Kasumi-1 (cell line): Measurements from ENCODE around the gene PLCL1.

Source experiments
- DNase-seq, 2 experiments: peaks; one replicate each; lab custom pipeline; 2025; lab: John Stamatoyannopoulos, UW

The PLCL1 gene

GRCh38 chr2:197927994-197928393, 123.6 kb downstream of the PLCL1 start:
- no peak for DNase-seq

DNA sequence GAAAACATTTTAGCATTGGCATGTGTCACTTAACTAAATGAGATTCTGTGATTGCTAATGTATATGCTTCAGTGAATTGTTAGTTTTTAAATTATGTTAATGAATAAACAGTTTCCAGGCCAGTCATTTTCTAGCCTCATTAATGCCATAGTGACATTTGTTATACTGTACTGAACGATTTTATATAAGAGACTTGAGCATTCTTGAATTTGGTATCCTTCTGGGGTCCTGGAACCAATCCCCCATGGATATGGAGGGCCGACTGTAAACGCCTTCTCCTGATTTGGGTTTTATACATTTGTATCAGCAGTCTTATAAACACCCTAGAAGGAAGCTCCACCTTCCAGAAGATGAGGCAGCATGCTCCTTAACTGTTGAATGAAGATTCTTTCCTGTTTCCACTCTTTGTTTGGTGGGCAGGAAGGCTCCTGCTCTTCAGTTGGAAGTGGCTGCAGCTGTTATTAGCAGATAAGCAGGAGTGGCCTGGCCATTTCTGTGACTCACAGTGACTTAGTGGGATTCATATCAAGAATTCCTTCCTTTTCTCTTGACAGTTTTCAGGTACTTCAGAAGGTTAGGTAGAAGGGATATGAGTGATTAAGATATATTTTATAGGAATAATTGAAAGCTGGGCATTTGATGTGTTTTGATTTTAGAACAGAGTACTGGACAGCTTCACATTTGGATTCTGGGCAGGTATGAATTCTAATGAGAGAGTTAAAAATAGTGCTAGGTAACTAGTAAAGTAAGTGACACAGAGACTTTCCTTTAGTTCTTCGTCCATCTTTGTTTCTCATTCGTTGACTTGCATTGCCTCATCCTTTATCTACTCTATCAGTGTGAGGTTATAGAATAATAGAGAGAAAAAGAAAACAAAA, 124.9 kb downstream of the PLCL1 start:
- no peak for DNase-seq

DNA sequence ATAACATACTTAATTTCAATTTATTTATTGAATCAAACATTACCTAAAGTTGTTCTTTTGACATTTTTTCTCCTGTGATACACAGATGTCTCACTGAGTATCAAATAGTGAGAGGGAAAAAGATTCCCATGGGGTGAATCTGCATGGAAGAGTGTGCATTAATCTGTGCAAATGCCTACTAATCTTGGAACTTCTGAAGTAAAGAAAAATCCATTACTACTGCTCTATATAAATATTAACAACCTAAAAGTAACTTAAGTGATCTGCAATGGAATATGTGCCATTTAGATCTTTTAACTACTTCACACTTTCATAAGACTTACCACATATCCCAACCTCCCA, 125.5 kb downstream of the PLCL1 start:
- no peak for DNase-seq

DNA sequence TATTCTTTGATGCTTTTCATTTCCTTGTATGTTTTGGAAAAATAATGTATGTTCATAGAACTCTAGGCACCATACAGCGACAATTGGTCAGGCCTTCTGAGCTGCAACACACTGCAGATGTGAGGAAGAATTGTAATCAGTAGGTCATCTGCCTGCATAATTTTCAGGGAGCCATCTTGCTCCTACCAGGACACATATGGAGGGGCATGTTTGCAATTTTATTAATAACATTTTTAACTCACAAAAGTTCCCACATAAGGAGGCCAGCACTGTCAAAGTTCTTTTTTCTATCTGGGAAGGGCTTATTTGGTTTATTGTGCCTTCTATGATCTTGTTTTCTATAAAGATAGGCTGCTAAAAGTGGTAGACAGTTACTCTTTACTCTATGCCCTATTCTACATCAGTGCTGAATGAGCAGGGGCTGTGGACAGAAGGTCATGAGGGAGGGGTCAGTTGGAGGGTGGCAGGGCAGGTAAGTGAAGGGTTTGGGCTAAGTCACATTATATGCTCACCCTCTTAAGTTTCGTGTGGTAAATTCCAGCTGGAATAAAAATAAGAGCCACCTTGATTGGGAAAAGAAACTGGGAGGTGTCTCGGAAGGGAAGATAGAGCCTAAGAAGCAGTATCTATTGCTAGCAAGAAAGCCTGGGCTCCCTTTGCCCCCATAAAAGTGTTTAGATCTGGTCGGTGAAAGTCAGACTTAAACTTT, 126.3 kb downstream of the PLCL1 start:
- no peak for DNase-seq

GRCh38 chr2:197931661-197932312, 127.4 kb downstream of the PLCL1 start:
- no peak for DNase-seq

GRCh38 chr2:197932374-197932773, 128.0 kb downstream of the PLCL1 start:
- no peak for DNase-seq

DNA sequence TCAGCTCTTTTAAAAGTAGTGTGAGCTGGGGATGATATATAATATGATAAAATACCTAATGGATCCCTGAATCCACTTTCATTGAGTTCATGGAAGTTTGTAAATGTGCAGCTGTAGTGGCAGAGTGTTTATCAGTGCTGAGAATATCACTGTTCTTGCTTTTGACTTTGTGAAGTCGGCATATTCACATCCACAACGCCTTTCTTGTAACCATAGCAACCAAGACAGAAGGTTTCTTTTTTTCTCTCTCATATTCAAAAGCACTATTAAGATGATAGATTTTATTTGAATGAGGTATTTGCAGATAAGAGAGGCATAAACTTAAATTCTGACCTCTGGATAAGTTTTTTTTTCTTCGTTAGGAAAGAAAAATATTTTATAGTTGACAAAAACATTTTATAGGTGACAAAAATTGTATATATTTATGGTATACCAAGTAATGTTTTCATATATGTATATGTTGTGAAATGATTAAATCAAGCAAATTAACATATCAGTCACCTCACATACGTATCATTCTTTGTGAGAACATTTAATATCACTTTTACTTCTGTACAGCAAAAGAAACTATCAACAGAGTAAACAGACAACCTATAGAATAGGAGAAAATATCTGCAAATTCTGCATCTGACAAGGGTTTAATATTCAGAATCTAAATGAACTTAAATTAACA, 130.0 kb downstream of the PLCL1 start:
- no peak for DNase-seq

GRCh38 chr2:197934934-197935289, 130.5 kb downstream of the PLCL1 start:
- no peak for DNase-seq

GRCh38 chr2:197937814-197938213, 133.4 kb downstream of the PLCL1 start:
- DNase-seq = no peak

- no peak for DNase-seq
Observed at GRCh38 chr2:197938555-197938954, 134.2 kb downstream of the PLCL1 start.

GRCh38 chr2:197939787-197940186, 135.4 kb downstream of the PLCL1 start:
- DNase-seq = no peak

- no peak for DNase-seq
Observed at GRCh38 chr2:197940382-197940781, 136.0 kb downstream of the PLCL1 start.

DNA sequence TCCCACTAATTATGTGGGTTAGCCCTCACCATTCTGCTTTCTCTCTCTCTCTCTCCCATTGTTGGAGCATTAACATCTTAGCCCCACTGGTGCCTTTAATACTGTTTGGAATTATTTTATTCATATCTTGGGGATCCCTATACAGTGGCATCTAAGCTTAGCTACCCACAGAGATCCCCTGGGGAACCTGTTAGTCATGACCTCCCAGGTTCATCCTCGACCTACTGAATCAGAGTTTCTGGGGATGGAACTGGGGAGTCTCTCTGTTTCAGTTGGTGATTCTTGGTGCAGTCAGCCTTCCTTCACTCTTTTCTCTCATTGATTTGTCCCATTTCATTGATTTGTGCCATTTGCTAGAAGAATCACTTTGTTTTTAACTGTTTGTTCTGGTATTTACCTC, 137.3 kb downstream of the PLCL1 start:
- DNase-seq = no peak

DNA sequence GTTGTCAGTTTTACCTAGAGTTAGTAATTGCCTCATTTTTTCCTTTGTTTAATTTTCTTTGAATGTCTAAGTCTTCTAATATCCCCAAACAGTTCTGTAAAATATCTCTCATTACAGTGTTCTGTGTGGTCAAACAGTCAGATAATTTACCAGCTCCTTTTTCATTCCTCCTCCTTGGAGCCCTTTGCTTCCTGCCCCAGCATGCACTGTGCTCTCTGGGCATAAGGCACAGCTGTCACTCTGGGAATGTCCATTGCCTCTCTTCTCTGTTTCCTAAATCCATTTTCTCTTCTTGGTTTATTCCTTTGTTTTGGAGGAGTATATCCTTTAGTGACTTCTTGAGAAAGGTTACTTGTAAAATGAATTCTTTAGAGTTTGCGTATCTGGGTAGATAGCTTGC, 139.3 kb downstream of the PLCL1 start:
- DNase-seq = no peak

DNA sequence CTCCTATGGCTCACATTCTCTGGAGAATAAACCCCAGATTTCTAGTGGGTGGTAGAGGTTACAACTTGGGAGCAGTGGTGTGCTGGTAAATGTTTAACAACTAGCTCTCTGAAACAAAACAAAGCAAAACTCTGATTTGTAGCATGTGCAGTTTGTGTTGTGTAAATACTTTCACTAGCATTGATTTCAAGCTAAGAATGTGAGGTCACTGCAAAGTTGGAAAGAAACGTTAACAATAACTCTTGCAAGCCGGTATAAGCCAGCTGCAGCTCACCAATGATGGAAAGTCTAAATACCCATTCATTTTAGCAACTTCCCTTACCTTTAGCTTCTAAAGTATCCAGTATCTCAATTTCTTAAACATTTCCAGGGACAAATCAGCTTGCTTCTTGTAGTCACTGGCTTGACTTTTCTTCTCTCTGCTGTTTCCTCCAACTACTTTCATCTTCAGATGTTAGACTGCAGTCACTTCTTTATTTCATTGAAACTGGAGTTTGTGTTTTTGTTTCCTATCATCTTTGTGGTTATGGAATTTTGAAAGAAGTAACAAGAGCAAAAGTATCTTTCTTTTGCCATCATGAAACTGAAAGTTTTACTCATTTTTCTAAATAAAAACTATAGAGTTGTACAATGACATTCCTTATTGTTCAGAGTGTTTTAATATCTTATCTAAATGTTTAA, 140.2 kb downstream of the PLCL1 start:
- no peak for DNase-seq

- no peak for DNase-seq
Observed at GRCh38 chr2:197946562-197946961, 142.2 kb downstream of the PLCL1 start.

- no peak for DNase-seq
Observed at GRCh38 chr2:197947219-197947757, 142.9 kb downstream of the PLCL1 start.

DNA sequence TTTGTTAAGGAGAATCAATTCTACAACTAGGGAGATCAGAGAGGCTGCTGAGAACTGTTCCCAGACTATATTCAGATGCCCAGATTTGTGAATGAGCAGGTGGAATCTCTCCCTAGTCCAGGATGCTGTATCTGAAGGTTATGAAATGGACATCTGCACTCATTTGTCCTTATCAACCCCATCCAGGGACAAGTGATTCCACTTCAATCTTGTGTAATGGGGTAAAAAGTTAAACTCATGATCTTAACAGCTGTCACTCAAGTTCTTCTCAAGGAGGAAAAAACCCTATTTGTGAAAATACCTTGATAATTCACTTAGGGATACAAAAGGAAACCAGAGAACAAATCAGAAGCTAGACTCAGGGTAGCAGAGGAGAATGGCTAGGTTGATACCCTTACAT, 144.8 kb downstream of the PLCL1 start:
- no peak for DNase-seq

GRCh38 chr2:197950006-197950405, 145.6 kb downstream of the PLCL1 start:
- DNase-seq = no peak

GRCh38 chr2:197950724-197951123, 146.3 kb downstream of the PLCL1 start:
- no peak for DNase-seq

- DNase-seq = no peak
Observed at GRCh38 chr2:197952540-197953202, 148.3 kb downstream of the PLCL1 start.
